Activated T-cell treated with anti-CD3 and anti-CD28 coated beads, Interleukin-2, amount 50 U/mL, for 4 hours (primary cell): ENCODE measurements around the gene ATP6V1G3. TPM values are rescaled to one million over a fixed set of nuclear protein-coding genes. Genes with fewer than 3 reads are reported as not detected.
"Not testable (repeated sequence)": the region's sequence is repeated elsewhere in the genome, so short reads cannot be mapped to it uniquely, and the experiment has no call there.

Experiments used
- ATAC-seq, 2 donors: fragments of 200-7000 bp; cut with Tn5 transposase; one replicate each; pipeline ENCODE4 v1.10.0; 2021
- DNase-seq: peaks from one replicate; pipeline ENCODE4 v3.0.0-alpha.2; 2020
- H3K27me3 Mint-ChIP-seq: one replicate; pipeline ENCODE4 v1.8.0; 2021; ENCODE audit warnings: low read depth, mixed read lengths
- H3K36me3 Mint-ChIP-seq: one replicate; pipeline ENCODE4 v1.8.0; 2022; ENCODE audit warnings: mixed read lengths; ENCODE audit not compliant: insufficient read depth
- H3K4me1 Mint-ChIP-seq: one replicate; pipeline ENCODE4 v1.8.0; 2021; ENCODE audit warnings: low read depth, mixed read lengths
- H3K4me3 Mint-ChIP-seq: one replicate; pipeline ENCODE4 v1.8.0; 2021; ENCODE audit warnings: mild to moderate bottlenecking, moderate library complexity, mixed read lengths
- H3K9me3 Mint-ChIP-seq: one replicate; pipeline ENCODE4 v1.8.0; 2021; ENCODE audit warnings: mixed read lengths
- total RNA-seq, 3 donors: library from RNA; stranded (reverse); gene quantifications; one replicate each; pipeline ENCODE4 v1.2.1, GENCODE V29; 2021

ATP6V1G3 gene
- total RNA-seq, 3 donors from 2014 or later = not detected

GRCh38 chr1:198529414-198529813 is 11.1 kb downstream of the ATP6V1G3 start:
- DNase-seq (no peak), ATAC-seq (no peak)
- H3K4me3 Mint-ChIP-seq = no peak overlapping the region
- H3K36me3 Mint-ChIP-seq = peaks cover 4% of the 10 kb centered on the region
- H3K27me3 Mint-ChIP-seq = no peaks in the 10 kb centered on the region
- H3K4me1 Mint-ChIP-seq = peaks cover 66% of the 10 kb centered on the region
- peaks cover 5% of the 10 kb centered on the region for H3K9me3 Mint-ChIP-seq

- no peaks in the 10 kb centered on the region for H3K36me3 Mint-ChIP-seq
- ATAC-seq (no peak), DNase-seq (no peak)
- H3K9me3 Mint-ChIP-seq = peaks cover 5% of the 10 kb centered on the region
- H3K4me3 Mint-ChIP-seq = no peak overlapping the region
- H3K4me1 Mint-ChIP-seq = peaks cover 63% of the 10 kb centered on the region
- no peaks in the 10 kb centered on the region for H3K27me3 Mint-ChIP-seq
Observed at GRCh38 chr1:198528364-198528763, 12.1 kb downstream of the ATP6V1G3 start.

- H3K36me3 Mint-ChIP-seq = no peaks in the 10 kb centered on the region
- peaks cover 73% of the 10 kb centered on the region for H3K4me1 Mint-ChIP-seq
- peak overlapping the region; percentile 83 for H3K4me3 Mint-ChIP-seq
- DNase-seq (no peak), ATAC-seq (no peak)
- no peaks in the 10 kb centered on the region for H3K9me3 Mint-ChIP-seq
- H3K27me3 Mint-ChIP-seq = no peaks in the 10 kb centered on the region
Observed at GRCh38 chr1:198524556-198524955, 15.9 kb downstream of the ATP6V1G3 start.

DNA sequence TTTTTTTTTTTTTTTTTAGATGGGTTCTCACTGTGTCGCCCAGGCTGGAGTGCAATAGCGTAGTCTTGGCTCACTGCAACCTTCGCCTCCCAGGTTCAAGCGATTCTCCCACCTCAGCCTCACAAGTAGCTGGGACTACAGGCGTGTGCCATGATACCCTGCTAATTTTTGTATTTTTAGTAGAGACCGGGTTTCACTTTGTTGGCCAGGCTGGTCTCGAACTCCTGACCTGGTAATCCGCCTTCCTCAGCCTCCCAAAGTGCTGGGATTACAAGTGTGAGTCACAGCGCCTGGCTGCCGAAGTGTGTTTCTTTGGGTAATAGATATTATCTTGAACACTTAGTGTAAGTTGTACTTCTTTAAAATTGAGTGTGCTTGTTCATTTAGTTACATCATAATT is 16.4 kb downstream of the ATP6V1G3 start:
- Mint-ChIP-seq H3K4me1 (peaks cover 74% of the 10 kb centered on the region), H3K4me3 (peak overlapping the region; percentile 83)
- ATAC-seq, H3K27me3 Mint-ChIP-seq, H3K36me3 Mint-ChIP-seq, H3K9me3 Mint-ChIP-seq: not testable (repeated sequence)
- DNase-seq = peak; percentile 17

DNA sequence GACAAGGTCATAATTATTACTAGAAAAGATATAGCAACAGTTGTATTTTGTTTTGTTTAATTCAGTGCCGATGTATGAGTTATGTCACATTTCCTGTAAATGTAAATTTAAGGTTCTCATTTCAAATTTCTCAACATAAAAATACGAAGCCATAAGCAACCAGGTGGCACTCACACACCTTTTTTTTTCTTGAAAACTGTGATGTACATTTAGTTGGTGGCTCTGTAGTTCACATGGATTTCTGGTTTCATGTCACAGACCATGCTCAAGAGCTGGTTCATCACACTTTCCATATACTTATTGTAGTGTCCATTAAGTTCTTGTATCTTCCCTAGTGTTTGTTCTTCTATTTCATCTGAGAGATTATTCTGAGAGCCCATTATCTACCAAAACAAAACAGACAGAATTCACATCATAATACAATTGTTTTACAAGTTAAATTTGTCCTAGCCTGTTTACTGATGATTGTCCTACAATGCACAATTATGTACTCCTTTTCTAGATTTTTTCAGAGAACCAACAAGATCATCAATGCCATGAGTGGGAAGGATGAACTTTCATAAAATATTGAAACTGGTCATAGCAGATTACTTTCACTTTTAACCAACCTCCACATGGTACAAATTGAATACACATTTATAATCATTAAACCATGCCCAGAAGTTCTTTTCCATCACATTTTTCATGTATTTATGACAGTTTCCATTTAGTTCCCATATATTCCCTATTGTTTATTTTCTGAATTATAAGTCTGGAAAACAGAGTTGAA is 17.1 kb downstream of the ATP6V1G3 start:
- Mint-ChIP-seq H3K36me3 (no peaks in the 10 kb centered on the region), H3K27me3 (no peaks in the 10 kb centered on the region)
- ATAC-seq = peak; percentile 25 to 36

DNA sequence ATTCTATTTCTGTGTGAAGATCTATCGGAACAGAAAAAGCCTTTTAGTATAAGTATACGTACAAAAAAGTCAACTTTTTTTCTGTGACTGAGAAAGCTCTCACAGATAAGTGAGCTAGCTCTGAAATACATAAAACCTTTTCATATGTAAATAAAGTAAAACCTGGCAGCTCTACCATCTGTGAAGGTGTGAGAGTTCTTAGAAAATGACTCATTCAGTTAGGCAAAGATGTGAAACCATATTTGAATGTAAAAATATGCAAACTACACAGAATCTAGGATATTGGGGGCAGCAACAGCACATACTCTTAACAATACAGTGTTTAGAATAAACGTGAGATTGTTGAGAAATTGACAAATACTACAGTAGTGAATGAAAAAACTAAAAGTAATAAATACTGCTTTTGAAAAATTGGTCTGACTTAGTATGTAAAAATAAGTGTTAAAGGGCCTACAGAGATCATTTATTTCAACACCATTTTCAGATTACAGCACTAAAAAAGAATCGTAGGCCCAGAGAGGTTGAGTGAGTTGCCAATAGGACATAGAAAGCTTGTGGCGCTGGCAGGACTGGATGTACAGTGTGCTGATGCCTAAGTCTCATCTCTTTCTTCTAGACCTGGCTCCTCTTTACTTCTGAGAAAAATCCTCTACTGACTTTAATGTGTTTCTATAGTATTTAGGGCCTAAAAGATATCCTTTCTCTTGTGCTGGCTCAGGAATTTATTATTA is 19.8 kb downstream of the ATP6V1G3 start:
- DNase-seq (no peak), ATAC-seq (peak; percentile 59 to 70)
- Mint-ChIP-seq H3K4me1 (peaks cover 77% of the 10 kb centered on the region), H3K9me3 (no peaks in the 10 kb centered on the region), H3K27me3 (no peaks in the 10 kb centered on the region), H3K36me3 (no peaks in the 10 kb centered on the region), H3K4me3 (peak overlapping the region; percentile 75)

More for the DNA sequence above, 17.1 kb downstream of the ATP6V1G3 start:
- H3K4me3 Mint-ChIP-seq = peak overlapping the region; percentile 83
- DNase-seq = no peak
- peaks cover 81% of the 10 kb centered on the region for H3K4me1 Mint-ChIP-seq
- H3K9me3 Mint-ChIP-seq = no peaks in the 10 kb centered on the region

DNA sequence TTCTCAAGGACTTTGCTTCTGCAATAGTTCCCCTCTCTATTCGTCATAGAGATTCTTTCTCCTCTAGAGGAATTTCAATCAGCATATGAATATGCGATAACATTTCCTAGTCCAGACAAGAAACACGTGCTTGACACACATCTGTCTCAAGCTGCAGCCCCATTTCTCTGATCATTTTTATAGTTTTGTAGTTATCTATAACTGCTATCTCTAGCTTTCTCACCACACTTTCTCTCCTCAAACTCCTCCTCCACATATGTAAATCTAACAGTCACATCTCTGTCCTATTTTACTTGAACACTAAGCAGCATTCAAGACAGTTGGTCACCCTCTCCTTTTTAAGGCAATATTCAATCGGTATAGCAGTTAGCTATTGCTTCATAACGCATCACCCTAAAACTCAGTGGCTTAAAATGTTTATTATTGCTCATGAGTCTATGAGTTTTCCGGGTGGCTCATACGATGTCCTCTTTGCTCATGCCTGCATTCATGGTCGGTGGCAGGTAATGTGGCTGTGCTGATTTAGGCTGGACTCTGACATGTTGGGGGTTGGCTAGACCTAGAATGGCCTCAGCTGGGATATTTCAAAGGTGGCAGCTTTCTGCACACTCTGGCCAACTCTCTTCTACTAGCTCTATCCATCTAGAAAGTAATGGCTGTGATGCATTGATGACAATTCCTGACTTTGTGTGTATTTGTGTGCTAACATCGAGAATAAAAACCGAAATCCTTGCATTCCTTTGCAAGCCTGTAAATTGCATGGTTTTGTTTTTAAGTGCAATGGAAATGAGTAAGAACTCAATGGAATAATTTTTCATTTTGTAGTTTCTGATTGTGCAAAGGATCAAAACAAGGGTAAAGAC is 20.6 kb downstream of the ATP6V1G3 start:
- Mint-ChIP-seq H3K4me1 (peaks cover 80% of the 10 kb centered on the region), H3K27me3 (no peaks in the 10 kb centered on the region), H3K4me3 (peak overlapping the region; percentile 75), H3K36me3 (peaks cover under 1% of the 10 kb centered on the region), H3K9me3 (no peaks in the 10 kb centered on the region)
- DNase-seq = no peak
- peak; percentile 52 to 56 for ATAC-seq

- Mint-ChIP-seq H3K27me3 (no peaks in the 10 kb centered on the region), H3K4me1 (peaks cover 67% of the 10 kb centered on the region), H3K9me3 (no peaks in the 10 kb centered on the region), H3K36me3 (peaks cover 1% of the 10 kb centered on the region), H3K4me3 (no peak overlapping the region)
- DNase-seq (no peak), ATAC-seq (no peak)
Observed at GRCh38 chr1:198517623-198518199, 22.8 kb downstream of the ATP6V1G3 start.

GRCh38 chr1:198500096-198500495 is 40.4 kb downstream of the ATP6V1G3 start:
- no peak overlapping the region for H3K4me3 Mint-ChIP-seq
- H3K4me1 Mint-ChIP-seq = peaks cover 20% of the 10 kb centered on the region
- peaks cover 3% of the 10 kb centered on the region for H3K36me3 Mint-ChIP-seq
- H3K9me3 Mint-ChIP-seq = peaks cover 15% of the 10 kb centered on the region
- H3K27me3 Mint-ChIP-seq = no peaks in the 10 kb centered on the region
- no peak for DNase-seq
- no peak for ATAC-seq

GRCh38 chr1:198499588-198499987 is 40.9 kb downstream of the ATP6V1G3 start:
- Mint-ChIP-seq H3K4me3 (no peak overlapping the region), H3K36me3 (peaks cover 3% of the 10 kb centered on the region), H3K27me3 (no peaks in the 10 kb centered on the region), H3K9me3 (peaks cover 15% of the 10 kb centered on the region), H3K4me1 (peaks cover 20% of the 10 kb centered on the region)
- DNase-seq = no peak
- no peak for ATAC-seq

DNA sequence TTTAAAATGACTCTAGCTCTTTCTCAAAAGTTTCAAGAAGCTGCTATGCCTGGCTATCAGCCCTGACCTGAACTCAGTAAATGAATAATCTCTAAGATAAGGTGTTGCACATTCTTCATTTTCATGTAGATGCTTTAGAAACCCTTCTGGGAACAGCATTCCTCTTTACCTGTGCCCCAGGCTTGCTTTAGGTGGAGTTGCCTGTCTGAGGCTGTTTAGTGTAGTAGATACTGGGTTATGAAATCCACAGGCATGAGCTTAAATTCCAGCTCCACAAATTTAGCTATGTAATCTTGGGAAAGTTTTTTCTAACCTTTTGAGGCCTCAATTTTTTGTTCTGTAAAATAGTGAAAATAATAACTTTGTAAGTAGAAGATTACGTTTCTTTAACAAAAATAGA is 41.6 kb downstream of the ATP6V1G3 start:
- Mint-ChIP-seq H3K9me3 (peaks cover 15% of the 10 kb centered on the region), H3K4me1 (peaks cover 20% of the 10 kb centered on the region), H3K4me3 (no peak overlapping the region), H3K36me3 (peaks cover 3% of the 10 kb centered on the region), H3K27me3 (no peaks in the 10 kb centered on the region)
- no peak for DNase-seq
- no peak for ATAC-seq

DNA sequence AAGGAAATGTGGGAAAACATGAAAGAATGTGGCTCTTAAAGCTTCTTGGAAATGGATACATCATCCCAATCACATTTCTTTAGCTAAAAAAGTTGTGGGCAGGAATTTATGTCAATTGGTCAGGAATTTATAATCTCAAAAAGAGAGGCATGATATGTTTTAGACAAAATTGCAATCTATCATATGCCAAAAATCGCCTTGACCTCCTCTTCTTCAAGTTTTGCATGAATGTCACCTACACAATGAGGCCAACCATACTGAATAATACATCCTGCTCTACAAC is 42.4 kb downstream of the ATP6V1G3 start:
- Mint-ChIP-seq H3K27me3 (no peaks in the 10 kb centered on the region), H3K4me3 (no peak overlapping the region), H3K4me1 (peaks cover 20% of the 10 kb centered on the region), H3K36me3 (peaks cover 3% of the 10 kb centered on the region), H3K9me3 (peaks cover 10% of the 10 kb centered on the region)
- ATAC-seq = no peak
- DNase-seq = no peak

GRCh38 chr1:198497326-198498102 is 43.0 kb downstream of the ATP6V1G3 start:
- peak; percentile 40 to 61 for ATAC-seq
- no peak for DNase-seq
- Mint-ChIP-seq H3K27me3 (no peaks in the 10 kb centered on the region), H3K36me3 (peaks cover 3% of the 10 kb centered on the region), H3K4me1 (peaks cover 19% of the 10 kb centered on the region), H3K4me3 (no peak overlapping the region), H3K9me3 (peaks cover 10% of the 10 kb centered on the region)
